ENCODE measurements around the gene TMEM212. TPM values are rescaled to one million over a fixed set of nuclear protein-coding genes. Genes with fewer than 3 reads are reported as not detected.

TMEM212 gene
- total RNA-seq, 2 experiments from 2014 or later = not detected

- intact Hi-C loops (cut with DNase I, micrococcal nuclease) = no loop called here
- POLR2A ChIA-PET = no interaction called here
- Mint-ChIP-seq H3K4me1 (ENCODE audit: low read depth) (no peaks in the 10 kb centered on the region), H3K27ac (no peak overlapping the region), H3K27me3 (peaks cover 14% of the 10 kb centered on the region), H3K9me3 (no peaks in the 10 kb centered on the region), H3K4me3 (no peak overlapping the region), H3K36me3 (ENCODE audit: low read depth) (no peaks in the 10 kb centered on the region)
- Histone ChIP-seq H3K27me3 (ENCODE audit: control insufficient read depth in 1 of 2, insufficient read depth in 2 of 2, low read length in 2 of 2) (no peaks in the 10 kb centered on the region), H3K27ac (ENCODE audit: low read depth in 1 of 2, low read length in 2 of 2) (no peak overlapping the region), H3K4me3 (ENCODE audit: low read length) (no peak overlapping the region), H3K9me3 (ENCODE audit: control insufficient read depth in 1 of 2, insufficient read depth in 1 of 2, low read length in 2 of 2) (no peaks in the 10 kb centered on the region), H3K36me3 (ENCODE audit: insufficient read depth, low read length) (no peaks in the 10 kb centered on the region), H3K4me1 (ENCODE audit: insufficient read depth, low read length) (no peaks in the 10 kb centered on the region)
- DNase-seq = no peak
- CTCF ChIA-PET = no interaction called here
- ATAC-seq (ENCODE audit: poor library complexity) = no peak
- TF ChIP-seq, protein P1, sequence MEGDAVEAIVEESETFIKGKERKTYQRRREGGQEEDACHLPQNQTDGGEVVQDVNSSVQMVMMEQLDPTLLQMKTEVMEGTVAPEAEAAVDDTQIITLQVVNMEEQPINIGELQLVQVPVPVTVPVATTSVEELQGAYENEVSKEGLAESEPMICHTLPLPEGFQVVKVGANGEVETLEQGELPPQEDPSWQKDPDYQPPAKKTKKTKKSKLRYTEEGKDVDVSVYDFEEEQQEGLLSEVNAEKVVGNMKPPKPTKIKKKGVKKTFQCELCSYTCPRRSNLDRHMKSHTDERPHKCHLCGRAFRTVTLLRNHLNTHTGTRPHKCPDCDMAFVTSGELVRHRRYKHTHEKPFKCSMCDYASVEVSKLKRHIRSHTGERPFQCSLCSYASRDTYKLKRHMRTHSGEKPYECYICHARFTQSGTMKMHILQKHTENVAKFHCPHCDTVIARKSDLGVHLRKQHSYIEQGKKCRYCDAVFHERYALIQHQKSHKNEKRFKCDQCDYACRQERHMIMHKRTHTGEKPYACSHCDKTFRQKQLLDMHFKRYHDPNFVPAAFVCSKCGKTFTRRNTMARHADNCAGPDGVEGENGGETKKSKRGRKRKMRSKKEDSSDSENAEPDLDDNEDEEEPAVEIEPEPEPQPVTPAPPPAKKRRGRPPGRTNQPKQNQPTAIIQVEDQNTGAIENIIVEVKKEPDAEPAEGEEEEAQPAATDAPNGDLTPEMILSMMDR (IDR thresholded peaks at IDR 0.05) = no peak
Measured at GRCh38 chr3:171895291-171895690, 52.1 kb downstream of the TMEM212 start.

DNA sequence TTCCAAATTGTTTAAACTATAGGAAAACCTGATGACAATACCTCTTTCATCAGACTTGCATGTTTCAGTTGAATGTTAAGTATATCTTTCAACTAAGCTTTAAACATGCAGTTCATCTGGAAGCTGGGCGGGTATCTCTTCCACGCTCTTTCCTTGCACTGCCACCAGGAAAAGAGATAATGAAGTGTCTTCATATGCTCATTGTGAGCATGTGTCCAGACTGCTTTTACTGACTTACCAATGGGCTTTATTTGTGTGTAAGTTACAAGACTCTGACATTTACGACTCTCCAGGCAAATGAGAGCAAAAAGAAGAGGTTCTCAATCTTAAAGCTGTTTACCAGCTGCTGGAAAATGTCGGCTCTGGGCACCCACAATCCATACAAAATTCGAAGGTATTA, 52.8 kb downstream of the TMEM212 start:
- H3K27me3 Mint-ChIP-seq = peaks cover 14% of the 10 kb centered on the region
- H3K36me3 Mint-ChIP-seq (ENCODE audit: low read depth) = no peaks in the 10 kb centered on the region
- no peaks in the 10 kb centered on the region for H3K4me1 Mint-ChIP-seq (ENCODE audit: low read depth)
- no peak for DNase-seq
- no peaks in the 10 kb centered on the region for H3K9me3 ChIP-seq (ENCODE audit: control insufficient read depth in 1 of 2, insufficient read depth in 1 of 2, low read length in 2 of 2)
- TF ChIP-seq, protein P1 (IDR thresholded peaks at IDR 0.05) = no peak
- H3K4me1 ChIP-seq (ENCODE audit: insufficient read depth, low read length) = no peaks in the 10 kb centered on the region
- H3K4me3 ChIP-seq (ENCODE audit: low read length) = no peak overlapping the region
- intact Hi-C loops (cut with DNase I, micrococcal nuclease) = no loop called here
- POLR2A ChIA-PET = no interaction called here
- no peaks in the 10 kb centered on the region for H3K9me3 Mint-ChIP-seq
- H3K27ac Mint-ChIP-seq = no peak overlapping the region
- no peak for ATAC-seq (ENCODE audit: poor library complexity)
- H3K27ac ChIP-seq (ENCODE audit: low read depth in 1 of 2, low read length in 2 of 2) = no peak overlapping the region
- CTCF ChIA-PET = interaction anchor here (1.0 kb wide), 1 partner anchor 20 kb away, joined by 3 read pairs; no protein-coding TSS in a partner anchor
- H3K36me3 ChIP-seq (ENCODE audit: insufficient read depth, low read length) = no peaks in the 10 kb centered on the region
- no peak overlapping the region for H3K4me3 Mint-ChIP-seq
- H3K27me3 ChIP-seq (ENCODE audit: control insufficient read depth in 1 of 2, insufficient read depth in 2 of 2, low read length in 2 of 2) = no peaks in the 10 kb centered on the region

- H3K27ac Mint-ChIP-seq = no peak overlapping the region
- no peak overlapping the region for H3K4me3 Mint-ChIP-seq
- Histone ChIP-seq H3K36me3 (ENCODE audit: insufficient read depth, low read length) (no peaks in the 10 kb centered on the region), H3K9me3 (ENCODE audit: control insufficient read depth in 1 of 2, insufficient read depth in 1 of 2, low read length in 2 of 2) (no peaks in the 10 kb centered on the region), H3K4me1 (ENCODE audit: insufficient read depth, low read length) (no peaks in the 10 kb centered on the region), H3K27me3 (ENCODE audit: control insufficient read depth in 1 of 2, insufficient read depth in 2 of 2, low read length in 2 of 2) (no peaks in the 10 kb centered on the region), H3K27ac (ENCODE audit: low read depth in 1 of 2, low read length in 2 of 2) (no peak overlapping the region), H3K4me3 (ENCODE audit: low read length) (no peak overlapping the region)
- no peaks in the 10 kb centered on the region for H3K4me1 Mint-ChIP-seq (ENCODE audit: low read depth)
- peaks cover 14% of the 10 kb centered on the region for H3K27me3 Mint-ChIP-seq
- intact Hi-C loops (cut with DNase I, micrococcal nuclease) = no loop called here
- no peak for ATAC-seq (ENCODE audit: poor library complexity)
- no peaks in the 10 kb centered on the region for H3K9me3 Mint-ChIP-seq
- POLR2A ChIA-PET = no interaction called here
- no peaks in the 10 kb centered on the region for H3K36me3 Mint-ChIP-seq (ENCODE audit: low read depth)
- TF ChIP-seq, protein P1 (IDR thresholded peaks at IDR 0.05) = no peak
- CTCF ChIA-PET = interaction anchor here (1.0 kb wide), 1 partner anchor 21 kb away, joined by 3 read pairs; no protein-coding TSS in a partner anchor
- no peak for DNase-seq
Measured at GRCh38 chr3:171896316-171896715, 53.2 kb downstream of the TMEM212 start.

Data from CD4-positive, alpha-beta T cell (primary cell).